Brain microvascular endothelial cell (primary cell): Measurements from ENCODE around the gene MASTL.

Experiments used
- DNase-seq: peaks from one replicate; pipeline ENCODE4 v3.0.0-alpha.2; 2020
- H3K27ac ChIP-seq: fragments of 250-450 bp; sonication (Bioruptor Pico); 2 replicates; pipeline ENCODE4 v1.5.1; 2020; ENCODE audit warnings: mild to moderate bottlenecking, moderate library complexity
- H3K27me3 ChIP-seq: fragments of 250-450 bp; sonication (Bioruptor Pico); replicated peaks from 2 replicates; pipeline ENCODE4 v1.5.1; 2020; ENCODE audit warnings: mild to moderate bottlenecking
- H3K36me3 ChIP-seq: fragments of 250-450 bp; sonication (Bioruptor Pico); replicated peaks from 2 replicates; pipeline ENCODE4 v1.5.1; 2020; ENCODE audit warnings: mild to moderate bottlenecking
- H3K4me3 ChIP-seq: 2 replicates; pipeline ENCODE4 v1.5.1; 2011; ENCODE audit warnings: low read depth, mild to moderate bottlenecking, control low read depth, low read length, moderate library complexity
- in situ Hi-C: cut with HindIII; loops from 2 replicates; pipeline ENCODE4 v1.10.0; 2017; ENCODE audit warnings: low sequenced_read_pairs, low pct_ligation_motif_present
- TF ChIP-seq, protein P1 (sequence below): IDR thresholded peaks from 2 replicates; pipeline ENCODE4 v1.5.1; 2011; ENCODE audit warnings: low read depth, mild to moderate bottlenecking, moderate library complexity, low read length, control low read depth, inconsistent platforms; ENCODE audit errors: missing control alignments

MASTL gene

DNA sequence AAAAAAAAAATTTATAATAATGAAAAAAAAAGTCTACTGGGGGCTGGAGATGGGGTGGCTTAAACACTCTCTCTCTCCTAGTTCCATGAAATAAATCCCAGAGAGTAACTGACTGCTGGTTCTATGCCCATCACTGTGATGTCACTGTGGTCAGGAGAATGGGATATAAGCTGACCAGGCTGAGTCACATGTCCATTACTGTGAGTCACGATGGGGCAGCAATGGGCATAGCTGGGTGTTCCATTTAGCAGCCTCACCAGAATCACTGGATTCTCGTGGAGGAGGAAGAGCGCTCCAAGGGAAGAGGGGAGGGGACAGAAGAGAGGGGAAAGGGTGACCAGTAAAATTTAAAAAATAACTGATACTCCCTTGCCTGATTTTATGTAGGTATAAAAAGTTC lies 37.1 kb downstream of the MASTL start:
- H3K27ac ChIP-seq = no peak overlapping the region
- in situ Hi-C loops = no loop called here
- DNase-seq = peak; percentile 86
- H3K4me3 ChIP-seq = no peak overlapping the region
- H3K36me3 ChIP-seq = no peaks in the 10 kb centered on the region
- H3K27me3 ChIP-seq = no peaks in the 10 kb centered on the region
- TF ChIP-seq, protein P1, sequence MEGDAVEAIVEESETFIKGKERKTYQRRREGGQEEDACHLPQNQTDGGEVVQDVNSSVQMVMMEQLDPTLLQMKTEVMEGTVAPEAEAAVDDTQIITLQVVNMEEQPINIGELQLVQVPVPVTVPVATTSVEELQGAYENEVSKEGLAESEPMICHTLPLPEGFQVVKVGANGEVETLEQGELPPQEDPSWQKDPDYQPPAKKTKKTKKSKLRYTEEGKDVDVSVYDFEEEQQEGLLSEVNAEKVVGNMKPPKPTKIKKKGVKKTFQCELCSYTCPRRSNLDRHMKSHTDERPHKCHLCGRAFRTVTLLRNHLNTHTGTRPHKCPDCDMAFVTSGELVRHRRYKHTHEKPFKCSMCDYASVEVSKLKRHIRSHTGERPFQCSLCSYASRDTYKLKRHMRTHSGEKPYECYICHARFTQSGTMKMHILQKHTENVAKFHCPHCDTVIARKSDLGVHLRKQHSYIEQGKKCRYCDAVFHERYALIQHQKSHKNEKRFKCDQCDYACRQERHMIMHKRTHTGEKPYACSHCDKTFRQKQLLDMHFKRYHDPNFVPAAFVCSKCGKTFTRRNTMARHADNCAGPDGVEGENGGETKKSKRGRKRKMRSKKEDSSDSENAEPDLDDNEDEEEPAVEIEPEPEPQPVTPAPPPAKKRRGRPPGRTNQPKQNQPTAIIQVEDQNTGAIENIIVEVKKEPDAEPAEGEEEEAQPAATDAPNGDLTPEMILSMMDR = no peak

GRCh38 chr10:27197980-27198620 lies 42.9 kb downstream of the MASTL start:
- no peak for DNase-seq
- in situ Hi-C loops = no loop called here
- Histone ChIP-seq H3K27ac (no peak overlapping the region), H3K27me3 (no peaks in the 10 kb centered on the region), H3K36me3 (peaks cover 4% of the 10 kb centered on the region), H3K4me3 (no peak overlapping the region)
- TF ChIP-seq, protein P1 = no peak

- peaks cover 18% of the 10 kb centered on the region for H3K36me3 ChIP-seq
Observed at GRCh38 chr10:27203806-27204205, 48.7 kb downstream of the MASTL start.

GRCh38 chr10:27207350-27207749 lies 52.2 kb downstream of the MASTL start:
- Histone ChIP-seq H3K36me3 (peaks cover 36% of the 10 kb centered on the region), H3K27me3 (no peaks in the 10 kb centered on the region), H3K4me3 (no peak overlapping the region), H3K27ac (no peak overlapping the region)
- TF ChIP-seq, protein P1 = no peak
- DNase-seq = no peak
- in situ Hi-C loops = no loop called here

More at GRCh38 chr10:27203806-27204205, 48.7 kb downstream of the MASTL start:
- in situ Hi-C loops = no loop called here
- Histone ChIP-seq H3K4me3 (no peak overlapping the region), H3K27me3 (no peaks in the 10 kb centered on the region), H3K27ac (no peak overlapping the region)
- DNase-seq = no peak
- TF ChIP-seq, protein P1 = no peak

GRCh38 chr10:27223964-27224363 lies 68.8 kb downstream of the MASTL start:
- peak; percentile 18 for DNase-seq
- Histone ChIP-seq H3K27me3 (no peaks in the 10 kb centered on the region), H3K4me3 (no peak overlapping the region), H3K27ac (no peak overlapping the region), H3K36me3 (peaks cover 3% of the 10 kb centered on the region)
- in situ Hi-C loops = no loop called here
- TF ChIP-seq, protein P1 = peak; percentile 72
